GM20431 (cell line): ENCODE results near the gene IL17B.

ENCODE experiments used
- in situ Hi-C: fragments of 300-500 bp; cut with MseI, MboI; formaldehyde crosslinking; loops from one replicate; pipeline ENCODE4 v1.15.0; 2020; ENCODE audit warnings: low sequenced_read_pairs; ENCODE audit not compliant: unreplicated experiment

Gene IL17B, protein sequence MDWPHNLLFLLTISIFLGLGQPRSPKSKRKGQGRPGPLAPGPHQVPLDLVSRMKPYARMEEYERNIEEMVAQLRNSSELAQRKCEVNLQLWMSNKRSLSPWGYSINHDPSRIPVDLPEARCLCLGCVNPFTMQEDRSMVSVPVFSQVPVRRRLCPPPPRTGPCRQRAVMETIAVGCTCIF

DNA sequence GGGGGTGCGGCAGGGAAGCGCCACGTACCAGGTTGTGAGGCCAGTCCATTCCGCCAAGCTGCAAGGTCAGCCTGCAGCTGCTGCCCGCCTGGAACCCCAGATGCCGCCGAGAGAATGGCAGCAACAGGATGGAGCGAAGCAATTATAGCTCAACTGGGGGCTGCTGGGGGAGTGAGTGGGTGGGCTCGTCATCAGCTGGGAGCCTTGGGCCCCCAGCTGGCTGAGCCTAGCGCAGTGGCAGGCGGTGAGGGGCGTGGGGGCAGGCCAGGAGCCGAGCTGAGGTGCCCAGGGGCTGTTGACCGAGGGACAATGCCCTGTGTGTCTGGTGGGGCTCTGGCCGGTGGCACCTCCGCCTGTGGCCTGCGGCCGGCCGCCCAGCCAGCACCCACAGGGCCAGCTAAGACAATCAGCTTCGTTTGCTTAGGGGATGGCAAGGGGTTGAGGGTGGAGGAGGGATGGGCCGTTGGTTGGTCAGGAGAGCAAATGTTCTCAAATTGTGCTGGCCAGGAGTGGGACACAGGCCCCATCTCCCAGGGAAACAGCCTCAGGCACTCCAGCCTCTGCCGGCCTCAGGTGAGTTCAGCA is at the start of gene IL17B:
Gene IL17B (minus strand): TSS at position 116 of the 585 bp plus-strand sequence. CDS start 67 bp downstream, at position 49.
- in situ Hi-C loops = no loop called here

DNA sequence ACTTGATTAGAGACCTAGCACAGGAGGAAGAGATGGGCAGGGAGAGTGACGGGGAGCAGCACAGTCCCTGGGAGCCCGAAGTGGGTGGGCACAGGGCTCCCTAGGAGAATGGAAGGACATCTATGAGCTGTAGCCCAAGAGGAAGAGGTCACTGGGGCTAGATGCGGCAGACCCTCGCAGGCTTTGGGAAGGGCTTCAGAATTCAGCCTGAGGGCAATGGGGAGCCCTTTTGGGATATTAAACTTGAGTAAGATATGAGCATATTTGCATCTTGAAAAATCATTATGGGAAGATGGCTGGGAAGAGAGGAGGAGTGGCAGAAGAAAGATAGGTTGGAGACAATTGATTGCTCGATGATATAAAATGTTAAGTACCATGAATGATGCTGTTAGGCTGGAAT is 48.9 kb upstream of the IL17B start:
- in situ Hi-C loops = no loop called here

DNA sequence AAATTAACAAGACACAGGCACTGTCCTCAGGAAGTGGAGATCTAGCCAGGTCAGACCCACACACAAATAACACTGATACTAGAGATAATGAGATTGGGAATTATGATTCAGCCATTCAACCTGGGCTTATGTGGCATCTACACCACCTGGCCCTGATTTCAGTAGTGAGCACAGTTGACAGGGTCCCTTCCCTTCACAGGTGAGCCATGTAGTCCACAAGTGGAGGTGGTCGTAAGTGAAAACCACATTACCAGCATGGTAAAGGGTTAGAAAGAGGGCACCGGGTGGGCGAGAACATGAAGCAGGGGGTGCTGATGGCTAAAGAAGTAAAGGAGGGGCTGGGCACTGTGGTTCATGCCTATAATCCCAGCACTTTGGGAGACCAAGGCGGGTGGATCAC is 48.3 kb upstream of the IL17B start:
- in situ Hi-C loops = no loop called here

DNA sequence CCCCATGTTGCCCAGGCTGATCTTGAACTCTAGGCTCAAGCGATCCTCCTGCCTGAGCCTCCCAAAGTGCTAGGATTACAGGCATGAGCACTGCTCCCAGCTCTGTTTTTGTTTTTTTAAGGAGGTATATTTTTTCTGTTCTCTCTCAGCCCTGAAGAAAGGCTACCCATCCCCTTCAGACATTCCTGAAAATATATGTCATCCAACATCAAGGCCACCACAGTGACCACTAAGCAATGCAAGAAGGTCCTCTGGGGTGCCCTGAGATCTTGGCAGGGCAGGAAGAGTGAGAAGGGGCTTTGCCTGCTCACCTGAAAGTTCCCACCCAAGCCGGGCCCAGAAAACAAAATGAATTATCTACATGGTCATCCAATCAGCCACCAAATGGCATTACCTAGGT is 47.8 kb upstream of the IL17B start:
- in situ Hi-C loops = no loop called here

DNA sequence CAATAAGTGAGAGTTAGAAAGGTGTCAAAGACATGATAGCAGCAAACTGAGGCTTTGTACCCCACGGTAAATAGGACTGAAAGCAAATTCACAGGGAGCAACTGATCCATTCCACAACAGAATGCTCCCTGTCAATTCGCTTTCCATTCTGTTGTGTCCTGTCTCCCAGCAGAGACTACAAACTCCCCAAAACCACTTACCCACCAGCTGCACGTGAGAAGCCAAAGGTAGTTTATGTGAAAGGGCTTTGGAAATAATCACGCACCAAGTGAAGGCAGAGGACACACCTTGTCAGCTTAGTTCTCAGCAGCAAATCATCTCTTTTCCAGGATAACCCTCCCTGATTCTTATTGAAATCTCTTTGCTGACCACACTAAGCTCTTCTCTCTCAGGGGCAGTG is 46.6 kb upstream of the IL17B start:
- in situ Hi-C loops = no loop called here

DNA sequence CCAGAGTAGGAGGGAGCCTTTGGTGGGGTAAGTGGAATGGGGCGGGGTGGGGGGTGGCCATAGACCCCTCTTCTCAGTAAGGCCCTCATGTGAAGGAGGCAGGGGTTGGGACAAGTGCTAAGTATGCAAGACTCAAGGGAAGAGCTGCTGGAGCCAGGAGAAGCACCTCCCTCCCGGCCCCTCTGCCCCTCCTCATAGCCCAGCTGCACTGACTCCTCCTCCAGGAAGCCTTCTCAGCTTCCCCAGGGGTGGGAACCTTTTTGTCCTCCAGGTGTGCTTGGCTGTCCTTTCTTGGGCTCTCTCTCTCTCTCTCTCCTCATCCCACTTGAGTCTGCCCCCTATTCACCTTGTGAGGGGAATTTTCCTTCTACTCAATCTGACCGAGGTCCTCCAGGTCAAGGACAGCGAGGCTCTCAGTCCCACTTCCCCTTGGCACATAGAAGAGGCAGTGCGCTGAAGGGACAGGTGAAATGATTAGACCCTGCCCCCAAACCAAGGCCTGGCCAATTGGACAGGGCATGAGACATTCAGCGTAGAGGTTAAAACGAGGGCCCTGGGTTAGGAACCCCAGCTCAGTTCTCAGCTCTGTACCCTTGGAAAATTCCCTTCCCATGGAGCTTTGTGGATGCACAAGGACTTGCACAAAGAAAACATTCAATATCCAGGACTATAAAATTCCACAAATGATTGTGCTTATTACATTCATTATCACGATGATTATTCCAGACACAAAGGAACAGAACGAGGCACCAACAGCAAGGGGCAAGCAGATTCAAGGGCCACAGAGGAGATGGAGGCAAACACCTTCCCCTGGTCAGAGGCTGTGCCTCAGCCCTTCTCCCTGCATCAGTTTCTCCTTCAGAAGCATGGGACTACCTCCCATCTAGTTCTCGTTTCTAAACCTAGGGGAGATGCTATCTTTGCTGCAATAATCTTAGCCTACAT is 45.6 kb upstream of the IL17B start:
- in situ Hi-C loops = no loop called here

DNA sequence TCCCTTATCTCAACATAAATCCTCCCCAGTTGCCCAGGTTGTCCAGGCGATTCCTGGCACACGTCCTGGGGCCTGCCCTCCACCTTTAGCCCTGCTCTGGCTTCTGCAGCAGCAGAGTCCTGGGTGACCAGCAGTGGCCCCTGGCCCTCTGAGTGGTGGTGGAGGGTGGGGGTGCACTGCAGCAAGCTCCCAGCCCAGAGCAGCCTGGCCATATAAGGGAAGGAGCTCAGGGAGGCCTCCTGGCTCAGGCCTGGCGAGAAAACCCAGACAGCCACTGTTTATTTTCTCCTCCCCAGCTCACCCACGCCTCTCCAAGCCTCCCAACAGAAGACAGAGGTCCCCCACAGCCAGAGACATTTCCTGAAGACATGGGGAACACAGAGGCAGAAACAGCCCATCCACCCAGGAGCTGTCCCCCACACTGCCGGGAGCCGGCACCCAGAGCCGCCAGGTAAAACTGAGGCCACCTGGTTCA is 44.7 kb upstream of the IL17B start:
- in situ Hi-C loops = no loop called here

DNA sequence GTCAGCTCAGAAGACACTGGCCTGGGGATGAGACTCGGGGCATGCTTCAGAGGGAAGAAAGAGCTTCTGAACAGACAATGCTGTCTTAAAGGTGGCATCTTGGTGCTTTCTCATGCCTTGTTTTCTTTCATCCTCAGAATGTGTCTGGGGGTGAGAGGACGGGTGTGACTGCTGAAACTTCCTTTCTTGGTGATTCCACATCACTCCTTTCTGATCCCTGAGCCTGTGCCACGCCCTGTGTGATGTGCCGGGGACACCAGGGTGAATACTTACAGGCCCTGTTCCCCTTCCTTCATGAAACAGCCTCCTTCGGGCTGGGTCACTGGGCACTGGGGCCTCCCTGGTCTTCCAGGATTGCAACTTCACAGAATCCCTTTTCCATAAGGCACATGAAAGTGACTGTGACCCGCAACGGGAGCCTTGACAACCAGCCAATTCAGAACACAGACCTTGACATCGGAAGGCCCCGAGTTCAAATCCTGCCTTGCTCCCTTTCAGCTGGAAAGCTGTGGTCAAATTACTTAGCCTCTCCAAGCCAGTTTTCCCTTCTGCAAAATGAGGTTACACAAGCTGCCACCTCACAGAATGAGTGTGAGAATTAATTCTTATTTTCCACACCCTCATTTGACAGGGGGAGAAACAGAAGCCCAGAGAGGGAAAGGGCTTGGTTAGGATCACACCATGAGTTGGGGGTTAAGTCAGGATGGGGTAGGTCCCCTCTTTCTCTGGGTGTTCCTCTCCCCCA is 44.1 kb upstream of the IL17B start:
- in situ Hi-C loops = no loop called here

DNA sequence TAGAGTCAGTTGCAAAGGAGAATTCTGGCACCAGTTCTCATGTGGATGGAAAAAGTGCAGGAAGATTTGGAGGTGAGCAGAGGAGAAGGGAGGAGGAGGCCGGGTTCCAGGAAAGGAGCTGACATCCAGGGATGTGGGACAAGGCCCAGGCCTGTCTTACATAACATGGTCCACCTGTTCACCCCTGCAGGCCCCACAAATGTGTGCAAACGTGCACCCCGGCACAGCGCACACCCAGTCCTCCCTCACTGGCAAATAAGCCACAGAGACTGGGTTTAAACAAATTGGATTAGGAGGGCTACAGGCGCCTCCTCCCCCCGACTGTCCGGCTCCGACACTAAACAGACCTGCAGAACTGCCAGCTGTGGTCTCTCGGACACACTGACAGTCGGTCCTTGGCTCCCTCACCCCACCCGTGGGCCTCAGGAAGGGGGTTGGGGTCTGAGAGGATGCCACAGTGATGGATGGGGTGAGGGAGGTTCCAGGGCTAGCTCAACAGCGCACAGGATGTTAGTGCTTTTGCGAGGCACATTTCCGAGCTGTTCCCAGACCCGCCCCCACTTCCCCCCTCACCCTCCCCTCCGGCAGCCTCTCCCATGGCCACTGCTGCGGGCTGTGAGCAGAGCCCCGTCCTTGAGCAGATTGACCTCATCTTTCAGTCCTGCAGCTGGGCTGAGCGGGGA is 43.4 kb upstream of the IL17B start:
- in situ Hi-C loops = no loop called here

DNA sequence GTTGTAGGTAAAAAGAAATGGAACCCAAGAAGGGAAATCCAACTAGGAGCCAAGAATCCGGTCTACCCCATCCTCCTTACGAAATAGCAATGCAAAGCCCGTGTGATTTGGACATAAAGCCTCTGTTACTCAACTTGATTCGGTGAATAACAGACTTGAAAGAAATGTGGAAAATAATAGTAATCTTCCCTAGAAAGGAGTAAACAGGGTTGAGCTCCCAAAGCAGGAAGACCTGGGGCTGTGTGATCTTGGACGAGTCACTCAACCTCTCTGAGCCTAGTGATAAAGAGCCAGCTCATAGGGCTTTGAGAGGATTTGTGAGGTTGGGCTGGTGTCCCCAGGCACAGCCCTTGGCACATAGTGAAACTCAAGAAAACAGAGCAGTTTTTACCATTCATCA is 42.7 kb upstream of the IL17B start:
- in situ Hi-C loops = no loop called here

DNA sequence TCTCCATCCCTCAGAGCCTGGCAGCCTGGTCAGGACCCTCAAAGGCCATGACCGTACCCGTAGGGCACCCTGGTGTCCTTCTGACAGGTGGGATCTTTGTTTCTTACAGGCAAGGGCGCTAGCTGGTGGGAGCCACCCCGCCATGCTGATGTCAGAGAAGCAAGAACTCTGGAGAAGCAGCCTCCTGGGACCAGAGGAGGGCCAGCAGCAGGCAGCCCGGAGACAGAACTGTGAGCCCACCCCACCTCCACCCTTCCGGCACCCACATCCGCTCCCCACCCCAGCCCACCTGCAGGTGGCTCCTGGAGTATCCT is 42.2 kb upstream of the IL17B start:
- in situ Hi-C loops = no loop called here

DNA sequence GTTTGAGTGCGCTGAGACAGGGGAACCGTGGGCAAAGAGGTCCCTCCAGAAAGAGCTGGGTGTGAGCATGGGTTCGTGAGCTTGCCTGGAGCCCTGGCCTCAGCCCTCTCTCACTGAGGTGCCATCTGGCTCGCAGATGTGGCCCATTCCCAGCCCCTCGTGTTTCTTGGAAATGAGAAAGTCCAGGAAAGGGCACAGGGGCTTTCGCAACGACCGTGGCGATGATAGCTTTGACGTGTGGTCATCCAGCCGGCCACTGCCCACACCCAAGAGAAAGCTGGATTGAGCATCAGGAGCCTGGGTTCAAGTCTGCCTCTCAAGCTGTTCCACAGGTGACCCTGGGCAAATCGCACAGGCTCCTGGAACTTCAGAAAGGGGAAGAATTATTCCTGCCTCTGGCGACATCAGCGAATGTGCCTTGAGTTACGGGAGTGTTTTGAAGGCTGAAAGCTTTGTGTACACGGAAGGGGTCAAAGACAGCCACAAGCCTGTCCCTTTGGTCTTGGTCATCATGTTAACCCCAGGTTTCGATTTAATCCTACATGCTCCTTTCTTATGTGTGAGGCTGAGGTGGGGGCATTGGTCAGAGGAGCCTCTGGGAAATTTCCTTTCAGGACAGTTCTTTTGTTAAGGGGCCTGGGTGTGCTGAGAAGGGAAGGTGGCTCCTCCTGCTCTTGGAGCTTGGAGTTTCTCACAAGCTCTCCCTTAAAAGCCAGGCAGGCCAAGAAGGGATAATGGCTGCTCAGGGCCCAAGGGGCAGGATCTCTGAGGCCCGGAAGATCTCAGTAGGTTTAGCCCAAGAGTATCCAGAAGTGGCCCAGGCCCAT is 41.7 kb upstream of the IL17B start:
- in situ Hi-C loops = no loop called here

DNA sequence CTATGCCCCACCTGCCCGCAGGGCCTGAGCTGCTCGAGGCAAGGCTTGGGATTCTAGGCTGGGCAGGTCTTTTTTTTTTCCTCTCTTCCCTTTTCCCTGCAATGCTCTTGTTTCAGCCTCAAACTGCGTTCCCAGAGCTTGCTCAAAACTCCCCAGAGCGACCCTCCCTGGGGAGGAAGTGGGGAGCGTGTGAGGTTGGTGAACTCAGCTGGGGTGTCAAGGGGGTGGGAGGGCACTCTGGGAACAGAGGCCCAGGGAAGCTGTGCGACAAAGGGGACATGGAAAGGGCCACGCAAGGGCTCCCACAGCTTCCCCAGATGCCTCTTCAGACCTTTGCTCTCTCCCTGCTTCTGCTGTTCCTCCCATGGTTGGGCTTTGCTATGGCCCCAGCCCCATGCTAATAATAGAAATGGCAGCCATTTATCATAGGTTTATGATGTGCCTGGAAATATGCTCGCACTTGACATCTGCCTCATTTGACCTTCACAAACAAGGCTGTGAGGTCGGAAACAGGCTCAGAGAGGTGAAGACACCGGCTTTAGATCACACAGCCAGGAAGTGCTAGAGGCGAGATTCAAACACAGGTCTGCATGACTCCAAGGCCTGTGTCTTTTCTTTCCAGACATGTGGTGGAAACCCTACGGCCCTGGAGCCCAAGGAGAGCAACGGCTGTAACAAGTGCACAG is 40.9 kb upstream of the IL17B start:
- in situ Hi-C loops = no loop called here

DNA sequence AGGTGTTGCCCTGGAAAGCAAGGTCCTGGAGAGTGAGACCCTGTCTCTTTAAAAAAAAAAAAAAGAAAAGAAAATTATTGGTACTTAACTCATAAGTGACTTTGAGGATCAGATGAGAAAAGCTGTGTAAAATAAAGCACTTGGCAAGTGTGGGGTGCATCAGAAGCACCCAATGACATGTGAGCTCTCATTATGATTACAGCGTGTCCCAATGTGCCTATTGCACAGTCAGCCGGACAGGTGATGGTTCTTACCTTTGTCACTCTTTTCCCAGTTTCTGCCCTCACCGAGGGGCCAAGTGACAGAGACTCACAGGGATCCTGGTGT is 40.4 kb upstream of the IL17B start:
- in situ Hi-C loops = no loop called here

DNA sequence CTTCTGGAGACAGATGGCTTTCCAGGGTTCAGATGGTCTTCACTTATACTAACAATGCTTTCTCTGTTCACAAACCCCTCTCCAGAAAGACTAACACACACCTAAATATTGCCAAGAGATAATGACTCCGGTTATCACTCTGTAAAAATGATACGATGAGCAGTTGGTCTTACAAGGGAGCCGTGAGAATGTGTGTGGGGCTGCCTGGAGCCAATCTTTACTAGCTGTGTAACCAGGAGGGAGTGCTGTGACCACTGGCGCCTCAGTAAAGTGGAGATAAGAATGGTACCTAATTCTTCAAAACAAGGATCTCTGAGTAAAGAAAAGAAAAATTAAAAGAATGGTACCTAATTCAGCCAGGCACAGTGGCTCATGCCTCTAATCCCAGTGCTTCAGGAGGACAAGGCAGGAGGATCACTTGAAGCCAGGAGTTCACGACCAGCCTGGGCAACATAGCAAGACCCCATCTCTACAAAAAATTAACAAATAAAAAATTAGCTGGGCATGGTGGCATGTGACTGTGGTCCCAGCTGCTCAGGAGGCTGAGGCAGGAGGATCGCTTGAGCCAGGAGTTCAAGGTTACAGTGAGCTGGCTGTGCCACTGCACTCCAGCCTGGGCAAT is 39.9 kb upstream of the IL17B start:
- in situ Hi-C loops = no loop called here

DNA sequence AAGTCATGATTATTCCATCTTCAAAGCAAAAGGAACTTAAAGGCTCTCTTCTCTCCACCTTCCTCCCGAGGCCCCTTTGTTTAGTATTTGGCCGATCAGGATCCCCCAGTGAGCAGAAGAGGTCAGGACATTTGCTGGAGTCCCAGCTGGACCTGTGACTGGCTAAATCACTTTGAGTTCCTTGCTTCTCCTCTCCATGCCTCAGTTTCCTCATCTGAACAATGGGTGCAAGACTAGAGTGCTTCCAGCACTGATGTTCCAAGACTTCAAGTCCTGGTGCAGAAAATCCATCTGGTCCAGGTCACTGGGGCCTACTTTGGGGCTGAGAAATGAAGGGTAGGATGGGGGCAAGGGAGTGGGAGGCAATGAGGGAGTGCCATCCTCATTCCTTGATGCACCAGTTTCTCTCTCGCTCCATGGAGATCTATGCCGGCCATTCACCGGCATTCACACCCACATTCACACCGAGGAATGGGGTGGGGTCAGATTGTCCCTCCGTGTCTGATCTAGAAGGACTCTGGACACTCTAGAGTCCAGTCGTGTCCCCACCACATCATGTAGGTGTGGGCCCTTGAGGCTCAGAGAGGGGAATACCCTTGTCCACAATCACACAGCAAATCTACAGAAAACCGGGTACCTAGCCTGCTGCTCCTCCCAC is 38.7 kb upstream of the IL17B start:
- in situ Hi-C loops = no loop called here

DNA sequence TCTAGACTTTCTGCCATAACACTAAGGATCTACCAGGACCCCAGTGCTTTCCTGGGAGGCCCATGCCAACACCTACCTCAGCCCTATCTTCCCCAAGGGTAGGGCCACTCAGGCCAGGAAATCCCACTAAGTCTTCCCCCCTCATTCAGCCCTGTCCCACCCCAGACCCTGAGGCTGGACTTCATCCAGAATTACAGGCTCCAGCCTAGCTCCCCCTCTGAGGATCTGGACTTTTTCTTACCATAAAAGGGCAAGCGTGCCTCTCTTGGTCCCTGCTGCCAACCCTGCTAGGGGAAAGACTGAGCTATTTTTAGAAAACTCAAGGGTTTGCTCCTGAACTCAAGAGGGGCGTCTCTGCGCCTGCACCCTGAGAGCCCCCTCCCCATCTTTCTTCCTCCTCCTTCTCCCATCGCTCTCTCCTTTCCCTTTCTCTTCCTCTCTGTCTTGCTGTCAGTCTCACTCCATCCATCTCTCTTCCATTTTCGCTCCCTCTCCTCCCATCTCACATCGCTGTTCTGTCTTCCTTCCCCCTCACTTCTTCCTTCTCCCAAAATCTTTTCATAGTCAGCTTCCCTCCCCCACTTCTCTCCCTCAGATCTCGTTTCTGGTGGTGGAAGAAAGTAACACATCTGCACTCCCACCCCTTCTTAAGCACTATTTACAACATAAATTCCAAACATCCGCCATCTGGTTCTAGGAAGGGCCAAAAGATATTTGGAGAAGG is 38.1 kb upstream of the IL17B start:
- in situ Hi-C loops = no loop called here
